OCI-LY7 (cell line): Measurements from ENCODE around the gene PPP1R16B. TPM values are rescaled to one million over a fixed set of nuclear protein-coding genes. Genes with fewer than 3 reads are reported as not detected.

Experiments
- BruUV-seq: library from RNA; stranded (reverse); fragments of 400-500 nt; replicated peaks from 2 replicates; lab custom pipeline; 2021; lab: Mats Ljungman, UMichigan
- CTCF ChIA-PET: fragments of 300-600 bp; sonication (Branson Sonifier 250); formaldehyde crosslinking; loops from one replicate; lab custom pipeline; 2022; ENCODE audit warnings: antibody characterized with exemption; ENCODE audit not compliant: unreplicated experiment; lab: Charles Lee
- POLR2A ChIA-PET: fragments of 300-600 bp; sonication (Branson Sonifier 250); formaldehyde crosslinking; loops from one replicate; lab custom pipeline; 2022; ENCODE audit warnings: antibody characterized with exemption; lab: Charles Lee
- DNase-seq: peaks from one replicate; pipeline ENCODE4 v3.0.0-alpha.2; 2015; ENCODE audit warnings: low spot score
- H2AFZ ChIP-seq: fragments of 200-600 bp; sonication (generic), shearing (Covaris generic); 2 replicates; pipeline ENCODE4 v1.6.1; 2014; ENCODE audit warnings: mild to moderate bottlenecking, antibody characterized with exemption, low read length, moderate library complexity
- H3K27ac ChIP-seq: fragments of 200-600 bp; sonication (generic); 2 replicates; pipeline ENCODE4 v1.5.1; 2014; ENCODE audit warnings: mixed run types, low read depth, mild to moderate bottlenecking, moderate library complexity, low read length, inconsistent platforms; ENCODE audit not compliant: poor library complexity, severe bottlenecking
- H3K36me3 ChIP-seq: fragments of 200-600 bp; sonication (generic); 2 replicates; pipeline ENCODE4 v1.6.1; 2014; ENCODE audit warnings: mild to moderate bottlenecking, antibody characterized with exemption, low read length, moderate library complexity, mixed read lengths; ENCODE audit not compliant: insufficient read depth
- H3K4me1 ChIP-seq: fragments of 200-600 bp; sonication (generic); 2 replicates; pipeline ENCODE4 v1.5.1; 2014; ENCODE audit warnings: mild to moderate bottlenecking, low read length; ENCODE audit not compliant: insufficient read depth, poor library complexity, severe bottlenecking
- H3K4me2 ChIP-seq: fragments of 200-600 bp; sonication (generic); 2 replicates; pipeline ENCODE4 v1.6.1; 2014; ENCODE audit warnings: mild to moderate bottlenecking, low read length
- H3K4me3 ChIP-seq: fragments of 200-600 bp; sonication (generic); 2 replicates; pipeline ENCODE4 v1.5.1; 2014; ENCODE audit warnings: mild to moderate bottlenecking, low read depth, low read length; ENCODE audit not compliant: poor library complexity, severe bottlenecking
- H3K79me2 ChIP-seq: fragments of 200-600 bp; sonication (generic); 2 replicates; pipeline ENCODE4 v1.6.1; 2016; ENCODE audit warnings: low read depth, mild to moderate bottlenecking, low read length, moderate library complexity, mixed read lengths; ENCODE audit not compliant: insufficient read depth
- H3K9me2 ChIP-seq: fragments of 200-600 bp; sonication (generic); 2 replicates; pipeline ENCODE4 v1.6.1; 2016; ENCODE audit warnings: mild to moderate bottlenecking, low read length, mixed read lengths; ENCODE audit not compliant: insufficient read depth
- H3K9me3 ChIP-seq: fragments of 200-600 bp; sonication (generic); 2 replicates; pipeline ENCODE4 v1.6.1; 2014; ENCODE audit warnings: mild to moderate bottlenecking, mixed run types, low read length, mixed read lengths
- H4K20me1 ChIP-seq: fragments of 200-600 bp; sonication (generic); 2 replicates; pipeline ENCODE4 v1.6.1; 2014; ENCODE audit warnings: mild to moderate bottlenecking, antibody characterized with exemption, low read length, moderate library complexity, mixed read lengths; ENCODE audit not compliant: insufficient read depth
- CTCF ChIP-seq: fragments of 200-600 bp; sonication (generic); conservative IDR thresholded peaks from 2 replicates; pipeline ENCODE4 v1.5.1; 2014; ENCODE audit warnings: mild to moderate bottlenecking, antibody characterized with exemption, low read length, moderate library complexity, mixed read lengths
- EZH2phosphoT487 ChIP-seq: fragments of 200-600 bp; sonication (generic); IDR thresholded peaks from 2 replicates; pipeline ENCODE4 v1.6.1; 2018; ENCODE audit warnings: low read depth, borderline replicate concordance, mild to moderate bottlenecking, mixed run types, antibody characterized with exemption, low read length, moderate library complexity, mixed read lengths
- intact Hi-C: fragments of 100-400 bp; cut with micrococcal nuclease; formaldehyde crosslinking; loops from one replicate; pipeline ENCODE4 v1.10.0; 2022; ENCODE audit not compliant: unreplicated experiment
- total RNA-seq, 2 experiments: library from RNA; depleted of rRNA in 1 of 2; stranded (reverse); fragments of >200 nt in 1 of 2; shearing (Covaris generic) in 1 of 2; gene quantifications; 2 replicates each; pipeline ENCODE4 v1.2.3, GENCODE V29; 2014 to 2022

PPP1R16B gene
- total RNA-seq, 2 experiments from 2014 or later = 45.4 to 49.7 TPM

- Histone ChIP-seq H3K27ac (peak overlapping the region; percentile 91), H3K9me3 (no peaks in the 10 kb centered on the region), H3K4me1 (peaks cover 53% of the 10 kb centered on the region), H4K20me1 (no peaks in the 10 kb centered on the region), H2AFZ (0 out of 2 replicates have a peak overlapping the region, but pooled peaks have one; percentile 2), H3K4me2 (peak overlapping the region; percentile 93), H3K79me2 (peaks cover 2% of the 10 kb centered on the region; the same call in 1 of the 2 replicates), H3K9me2 (no peaks in the 10 kb centered on the region), H3K36me3 (peaks cover 28% of the 10 kb centered on the region), H3K4me3 (peak overlapping the region; percentile 52)
- ChIA-PET CTCF (interaction anchor here (0.6 to 3.3 kb wide), 11 partner anchors 9 to 140 kb away, joined by 3 to 34 read pairs (median 6); partner anchors contain the start of gene PPP1R16B), POLR2A (interaction anchor here (0.5 to 4.0 kb wide), 19 partner anchors 9 to 87 kb away, joined by 3 to 85 read pairs (median 4); partner anchors contain the start of gene PPP1R16B)
- intact Hi-C loops = loop anchor here (1.0 to 5.0 kb wide), 5 partner anchors 11 to 160 kb away; partner anchors contain the start of gene ACTR5
- no TSS peak for BruUV-seq
- no peak for TF ChIP-seq CTCF
- TF ChIP-seq EZH2phosphoT487 = no peak
- peak; percentile 82 for DNase-seq
Observed at GRCh38 chr20:38892091-38892981, 86.8 kb downstream of the PPP1R16B start.

DNA sequence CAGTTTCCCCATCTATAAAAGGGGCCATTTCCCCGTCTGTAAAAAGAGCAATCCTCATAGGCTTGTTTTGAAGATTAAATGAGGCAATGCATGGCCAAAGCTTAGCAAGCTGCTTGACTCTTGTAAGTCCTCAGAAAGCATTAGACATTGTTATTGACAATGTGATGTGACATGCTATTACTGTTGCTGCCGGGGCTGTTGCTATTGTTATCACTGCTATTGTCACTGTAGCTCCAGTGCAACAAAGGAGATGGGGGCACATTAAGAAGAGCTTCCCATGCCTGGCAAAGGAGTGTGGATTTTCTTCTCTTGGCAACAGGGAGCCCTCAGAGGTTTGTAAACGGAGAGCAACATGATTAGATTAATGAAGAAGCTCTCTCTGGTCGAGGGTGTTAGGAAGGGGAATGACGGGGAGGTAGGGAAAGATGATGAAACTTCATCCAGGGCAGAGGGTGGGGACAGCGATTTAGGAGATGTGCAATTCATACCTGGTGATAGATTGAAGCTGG is 87.6 kb downstream of the PPP1R16B start:
- ChIA-PET CTCF (interaction anchor here (0.6 to 3.3 kb wide), 10 partner anchors 10 to 140 kb away, joined by 3 to 34 read pairs (median 7); partner anchors contain the start of gene PPP1R16B), POLR2A (interaction anchor here (0.6 to 4.0 kb wide), 18 partner anchors 9 to 88 kb away, joined by 3 to 85 read pairs (median 4); partner anchors contain the start of genes DHX35 and PPP1R16B)
- Histone ChIP-seq H3K36me3 (peaks cover 36% of the 10 kb centered on the region), H3K27ac (peak overlapping the region; percentile 91), H3K4me2 (peak overlapping the region; percentile 93), H3K9me3 (no peaks in the 10 kb centered on the region), H3K4me3 (peak overlapping the region; percentile 52), H3K79me2 (no peaks in the 10 kb centered on the region; the same call in 1 of the 2 replicates), H4K20me1 (no peaks in the 10 kb centered on the region), H3K9me2 (no peaks in the 10 kb centered on the region), H2AFZ (peak overlapping the region; percentile 2; the same call in 1 of the 2 replicates), H3K4me1 (peaks cover 53% of the 10 kb centered on the region)
- TF ChIP-seq CTCF (no peak), EZH2phosphoT487 (no peak)
- intact Hi-C loops = loop anchor here (1.0 to 5.0 kb wide), 5 partner anchors 18 to 247 kb away; no protein-coding TSS in a partner anchor
- no TSS peak for BruUV-seq
- DNase-seq = peak; percentile 51
